Umbilical cord (tissue), 2 donors: ENCODE results near the gene REEP1. TPM values are rescaled to one million over a fixed set of nuclear protein-coding genes. Genes with fewer than 3 reads are reported as not detected.

ENCODE experiments used
- DNase-seq: peaks from one replicate; pipeline ENCODE4 v3.0.0-alpha.2; 2015; ENCODE audit warnings: low spot score
- total RNA-seq: library from RNA; depleted of rRNA; stranded (reverse); fragments of >200 nt; gene quantifications from one replicate; pipeline ENCODE4 v1.2.3, GENCODE V29; 2014; ENCODE audit warnings: low replicate concordance; ENCODE audit not compliant: insufficient read depth

REEP1 gene
- total RNA-seq, 1 donor from 2014 or later, result 4.1 TPM

DNA sequence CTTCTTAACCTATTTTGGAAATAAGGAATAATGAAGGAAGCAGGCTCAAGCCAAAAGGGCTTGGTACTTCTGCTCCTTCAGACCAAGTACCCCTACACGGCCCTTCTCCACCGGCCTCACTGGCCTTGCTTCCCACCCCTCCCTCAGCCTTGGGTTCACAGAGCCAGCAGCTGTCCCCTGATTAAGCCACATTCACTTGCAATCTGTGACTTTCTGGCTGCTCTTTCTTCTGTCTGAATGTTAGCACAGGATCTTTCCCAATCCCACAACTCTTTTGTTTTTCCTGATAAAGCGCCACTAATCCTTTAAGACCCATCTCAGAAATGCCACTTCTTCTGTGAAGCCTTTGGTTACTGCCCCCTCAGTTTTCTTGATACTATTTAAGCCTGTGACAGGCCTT is 52.4 kb downstream of the REEP1 start:
- no peak for DNase-seq

- DNase-seq, result no peak
Observed at GRCh38 chr2:86284401-86284841, 53.0 kb downstream of the REEP1 start.

DNA sequence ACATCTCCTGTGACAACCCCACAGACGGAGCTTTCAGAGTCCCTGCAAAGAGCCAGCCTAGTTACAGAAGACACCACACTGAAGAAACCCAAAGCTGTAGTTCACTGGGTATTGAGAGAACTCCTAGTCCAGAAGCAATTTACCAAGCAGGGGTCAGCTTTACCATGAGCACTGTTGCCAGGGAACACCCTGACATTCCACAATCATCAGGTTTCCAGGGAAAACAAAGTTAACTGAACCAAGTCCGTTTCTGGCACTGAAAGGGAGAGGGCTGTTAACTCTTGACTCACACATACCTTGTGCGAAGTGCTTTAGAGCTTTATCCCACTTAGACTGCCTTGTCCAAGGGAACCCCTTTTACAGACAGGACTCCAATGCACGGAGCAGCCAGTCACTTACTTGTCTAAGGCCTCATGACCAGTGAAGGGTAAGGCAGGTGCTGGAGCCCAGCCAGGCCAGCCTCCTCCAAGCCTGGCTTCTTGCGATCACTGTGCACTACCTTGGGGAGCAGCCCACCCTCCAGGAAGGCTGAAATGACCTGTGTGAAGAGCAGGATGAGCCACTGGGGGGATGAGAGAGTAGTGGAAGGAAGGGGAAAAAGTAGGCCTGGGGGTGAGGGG is 53.9 kb downstream of the REEP1 start:
- DNase-seq, result no peak

DNA sequence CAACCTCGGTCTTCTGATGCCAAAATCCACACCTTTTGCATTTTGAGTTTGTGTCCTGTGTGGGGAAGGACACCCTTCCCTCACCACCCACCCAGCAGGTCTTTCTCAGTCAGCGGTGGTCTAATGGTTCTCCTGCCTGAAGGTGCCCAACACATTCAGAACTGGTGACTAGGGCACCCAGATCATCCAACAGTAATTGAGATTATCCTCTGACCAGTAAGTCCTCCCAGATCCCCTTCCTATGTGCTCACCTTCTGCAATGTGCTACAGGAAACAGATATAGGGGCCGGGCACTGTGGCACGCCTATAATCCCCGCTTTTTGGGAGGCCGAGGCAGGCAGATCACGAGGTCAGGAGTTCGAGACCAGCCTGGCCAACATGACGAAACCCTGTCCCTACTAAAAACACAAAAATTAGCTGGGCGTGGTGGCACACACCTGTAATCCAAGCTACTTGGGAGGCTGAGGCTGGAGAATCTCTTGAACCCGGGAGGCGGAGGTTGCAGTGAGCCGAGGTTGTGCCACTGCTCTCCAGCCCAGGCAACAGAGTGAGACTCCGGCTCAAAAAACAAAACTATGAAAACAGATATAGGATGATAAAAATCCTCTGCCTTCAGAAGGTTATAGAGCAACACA is 56.2 kb downstream of the REEP1 start:
- DNase-seq, result no peak

GRCh38 chr2:86280191-86280667 is 57.2 kb downstream of the REEP1 start:
- DNase-seq, result peak; percentile 88

- no peak for DNase-seq
Observed at GRCh38 chr2:86275962-86276361, 61.5 kb downstream of the REEP1 start.

DNA sequence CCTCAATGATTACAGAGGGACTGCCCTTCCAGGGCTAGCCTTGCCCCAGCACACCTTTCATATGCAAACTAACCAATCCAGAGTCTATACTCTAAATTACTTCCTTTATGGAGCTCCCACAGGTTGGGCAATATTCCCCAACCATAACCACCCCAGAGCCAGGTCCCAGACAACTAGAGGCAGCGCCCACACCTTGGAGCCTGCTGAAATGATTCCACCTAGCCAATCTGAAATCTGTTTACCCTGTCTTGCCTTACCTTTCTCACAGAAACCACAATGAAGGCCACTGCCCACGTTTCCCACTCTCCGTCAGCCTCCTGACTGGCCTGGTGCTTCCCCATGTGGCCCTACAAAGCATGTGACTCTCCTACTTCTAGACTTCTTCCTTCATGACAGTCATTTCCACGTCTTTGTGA is 62.0 kb downstream of the REEP1 start:
- DNase-seq, result no peak

GRCh38 chr2:86274918-86275275 is 62.5 kb downstream of the REEP1 start:
- DNase-seq, result no peak

- DNase-seq, result peak; percentile 14
Observed at GRCh38 chr2:86274265-86274917, 63.0 kb downstream of the REEP1 start.

DNA sequence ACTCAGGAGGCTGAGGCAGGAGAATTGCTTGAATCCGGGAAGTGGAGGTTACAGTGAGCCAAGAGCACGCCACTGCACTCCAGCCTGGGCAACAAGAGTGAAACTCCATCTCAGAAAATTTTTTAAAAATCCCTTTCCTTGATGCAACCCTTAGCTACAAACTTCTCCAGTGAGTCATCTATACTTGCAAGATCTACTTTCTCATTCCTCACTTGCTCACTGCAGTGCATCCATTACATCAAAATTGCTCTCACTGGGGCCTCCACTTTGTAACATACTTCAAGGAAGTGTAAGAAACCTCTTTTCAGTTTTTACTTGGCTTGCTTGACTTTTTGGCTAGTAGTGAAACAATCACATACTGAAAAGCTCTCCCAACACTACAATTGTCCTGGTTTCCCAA is 65.3 kb downstream of the REEP1 start:
- no peak for DNase-seq

- DNase-seq, result no peak
Observed at GRCh38 chr2:86271248-86271647, 66.2 kb downstream of the REEP1 start.

DNA sequence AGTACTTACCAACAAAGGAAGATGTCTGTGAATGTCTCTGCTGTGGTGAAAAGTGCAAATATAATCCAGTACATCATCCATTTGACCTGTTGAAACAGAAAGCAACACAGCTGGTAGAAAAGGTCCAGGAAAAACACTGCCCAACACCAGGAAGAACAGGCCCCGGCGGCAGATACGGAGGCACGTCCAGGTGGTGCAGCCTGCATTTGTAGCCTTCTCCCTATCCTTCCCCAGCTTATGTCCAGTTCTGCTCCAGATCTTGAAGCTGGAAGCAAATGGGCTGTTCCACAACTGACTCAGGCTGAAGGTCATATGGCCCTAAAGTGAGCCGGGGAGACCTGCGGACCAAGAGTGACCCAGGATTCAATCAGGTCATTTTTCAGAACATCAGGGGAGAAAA is 73.5 kb downstream of the REEP1 start:
- no peak for DNase-seq

- DNase-seq, result no peak
Observed at GRCh38 chr2:86260978-86261377, 76.4 kb downstream of the REEP1 start.

DNA sequence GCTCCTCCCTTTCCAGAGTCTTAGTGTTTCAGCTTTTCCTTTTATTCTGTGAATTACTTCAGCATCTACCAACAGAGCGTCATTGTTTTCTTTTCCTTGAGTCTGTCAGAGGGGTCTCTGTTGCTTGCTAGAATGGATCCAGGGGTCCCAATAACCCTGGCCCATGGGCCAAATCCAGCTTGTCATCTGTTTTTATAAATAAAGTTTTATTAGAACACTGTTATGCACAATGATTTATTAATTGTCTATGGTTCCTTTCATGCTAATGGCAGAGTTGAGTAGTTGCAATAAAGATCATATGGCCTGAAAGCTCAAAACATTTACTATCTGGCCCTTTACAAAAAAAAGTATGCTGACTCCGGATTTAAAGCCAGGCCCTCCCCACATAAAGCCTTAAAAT is 79.3 kb downstream of the REEP1 start:
- no peak for DNase-seq

DNA sequence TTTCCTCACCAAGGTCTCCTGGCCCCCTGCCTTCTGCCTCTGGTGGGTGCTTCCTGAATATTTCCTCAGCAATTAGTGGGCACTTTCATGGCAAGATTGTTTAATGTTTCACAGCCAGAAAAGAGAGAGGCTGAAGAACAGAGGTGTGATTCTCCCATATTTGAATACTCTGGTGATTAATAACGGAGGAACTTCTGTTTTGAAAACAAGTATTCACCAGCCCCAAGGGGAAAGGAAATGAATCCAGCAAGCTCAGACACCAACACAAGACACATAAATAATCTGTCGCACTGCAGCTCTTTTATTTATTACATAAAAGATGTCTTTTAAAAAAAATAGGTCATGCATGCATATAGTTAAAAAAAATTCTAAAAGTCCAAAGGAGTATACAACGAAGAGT is 80.4 kb downstream of the REEP1 start:
- DNase-seq, result no peak

- no peak for DNase-seq
Observed at GRCh38 chr2:86256300-86256699, 81.1 kb downstream of the REEP1 start.

GRCh38 chr2:86254576-86255538 is 82.6 kb downstream of the REEP1 start:
- DNase-seq, result no peak

DNA sequence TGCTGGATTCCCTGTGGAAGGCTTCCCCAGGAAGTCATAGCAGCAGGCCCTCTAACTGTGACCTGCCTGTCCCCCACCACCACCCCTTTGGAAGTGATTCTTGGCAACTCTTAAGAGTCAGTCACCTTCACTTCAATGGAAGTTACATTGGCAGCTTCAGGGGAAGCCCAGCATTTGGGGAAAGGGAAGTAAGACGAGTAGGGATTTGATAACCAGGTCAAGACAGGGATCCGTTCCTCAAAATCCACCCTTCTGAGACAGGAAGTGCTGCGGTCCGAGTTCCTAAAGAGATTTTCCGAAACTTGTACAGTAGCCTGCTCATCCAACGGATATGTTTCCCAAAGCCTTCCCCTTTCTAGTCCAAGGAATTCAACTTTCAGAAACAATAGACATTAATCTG is 84.0 kb downstream of the REEP1 start:
- DNase-seq, result no peak

DNA sequence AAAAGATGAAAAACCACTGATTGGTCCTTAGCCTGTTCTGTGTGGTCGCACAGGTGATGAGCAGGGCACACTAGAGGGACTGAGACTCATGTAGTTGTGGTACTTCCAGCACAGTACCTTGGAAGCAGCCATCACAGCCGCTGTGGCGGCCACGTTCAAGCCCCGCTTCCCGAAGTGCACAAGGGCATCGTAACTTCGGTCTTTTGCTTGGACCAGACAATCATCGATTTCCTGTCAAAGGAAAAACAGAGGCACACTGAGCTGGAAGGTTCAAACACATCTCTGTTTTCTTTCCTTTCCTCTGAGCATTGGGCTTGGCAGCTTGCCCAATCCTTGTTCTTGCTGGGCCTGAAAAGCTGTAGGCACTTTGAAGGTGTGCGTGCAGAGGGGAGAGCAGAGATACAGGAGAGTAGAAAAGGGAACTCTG is 85.6 kb downstream of the REEP1 start:
- DNase-seq, result no peak

DNA sequence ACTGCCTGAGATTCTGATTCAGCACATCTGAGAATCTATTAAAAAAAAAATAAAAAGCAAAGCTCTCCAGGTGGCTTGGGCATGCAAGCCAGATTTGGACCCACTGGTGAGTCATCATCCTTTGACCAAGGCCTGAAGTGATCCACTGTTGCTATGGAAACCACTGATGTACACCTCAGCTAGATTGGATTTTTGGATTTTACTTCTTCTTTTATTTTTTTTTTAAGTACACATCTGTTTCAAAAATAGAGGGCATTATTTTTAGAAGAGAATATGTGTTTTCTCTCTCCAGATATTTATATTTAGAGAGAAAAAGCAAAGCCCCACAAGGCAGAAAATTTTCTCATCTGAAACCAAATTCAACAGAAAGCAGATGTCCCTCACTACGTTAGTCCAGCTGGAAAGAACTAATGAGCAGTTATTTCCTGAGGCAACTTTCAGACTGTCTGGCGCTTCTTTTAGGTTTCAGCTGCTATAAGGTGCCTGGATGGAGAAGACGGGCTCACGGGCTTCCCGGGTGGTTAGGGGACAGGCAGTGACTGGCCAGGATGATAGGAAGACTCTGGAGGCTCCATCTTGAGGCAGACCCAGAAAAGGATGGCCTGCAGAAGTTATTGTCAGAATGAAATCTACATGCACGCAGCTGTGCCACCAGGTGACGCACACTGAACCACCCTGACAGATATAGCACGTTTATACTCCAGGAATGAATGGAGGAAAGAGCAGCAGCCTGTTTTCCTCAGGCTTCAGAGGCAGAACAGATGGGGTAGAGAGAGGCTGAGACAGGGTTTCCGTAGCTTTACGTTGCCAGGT is 87.6 kb downstream of the REEP1 start:
- peak; percentile 61 for DNase-seq

DNA sequence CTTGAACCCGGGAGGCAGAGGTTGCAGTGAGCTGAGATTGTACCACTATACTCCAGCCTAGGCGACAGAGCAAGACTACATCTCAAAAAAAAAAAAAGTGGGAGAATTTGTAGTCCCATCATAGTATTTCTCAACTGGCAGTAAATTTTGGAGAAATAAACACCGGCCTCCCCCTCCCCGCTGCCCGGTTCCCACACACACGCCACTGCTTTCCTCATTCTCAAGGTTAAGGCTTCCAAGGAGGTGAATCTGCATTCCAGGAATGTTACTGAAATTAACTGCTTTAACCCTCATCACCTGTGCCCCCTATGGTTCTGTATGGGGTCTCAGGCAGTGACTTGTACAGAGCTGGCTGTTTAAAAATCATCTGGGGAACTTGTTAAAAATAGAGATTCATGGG is 88.2 kb downstream of the REEP1 start:
- no peak for DNase-seq
